NCI-H69 (cell line): ENCODE data around the gene TMPRSS11B.
"Not testable (repeated sequence)": the region's sequence is repeated elsewhere in the genome, so short reads cannot be mapped to it uniquely, and the experiment has no call there.

Experiments
- DNase-seq: peaks from one replicate; lab custom pipeline; 2025; lab: John Stamatoyannopoulos, UW

Gene TMPRSS11B

GRCh38 chr4:68218044-68218443 lies 27.4 kb downstream of the TMPRSS11B start:
- no peak for DNase-seq

DNA sequence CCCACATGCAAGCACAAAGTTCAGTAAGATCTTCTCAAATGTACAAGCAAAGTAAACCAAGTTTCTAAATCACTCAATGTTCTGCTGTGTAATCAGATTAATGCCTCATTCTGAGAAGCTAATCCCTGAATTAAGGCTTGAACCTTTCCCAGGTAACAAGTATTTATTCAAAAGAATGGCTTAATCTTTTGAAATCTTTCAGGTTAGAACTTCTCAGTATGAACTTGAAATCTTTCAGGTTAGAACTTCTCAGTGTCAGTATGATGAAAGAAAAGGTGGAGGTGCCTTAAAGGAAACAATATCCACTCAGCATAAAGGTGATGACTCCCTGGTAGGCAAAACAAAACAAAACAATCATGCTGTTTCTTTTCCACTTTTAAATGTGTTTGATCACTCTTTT lies 29.0 kb downstream of the TMPRSS11B start:
- no peak for DNase-seq

GRCh38 chr4:68209003-68209402 lies 36.5 kb downstream of the TMPRSS11B start:
- no peak for DNase-seq

DNA sequence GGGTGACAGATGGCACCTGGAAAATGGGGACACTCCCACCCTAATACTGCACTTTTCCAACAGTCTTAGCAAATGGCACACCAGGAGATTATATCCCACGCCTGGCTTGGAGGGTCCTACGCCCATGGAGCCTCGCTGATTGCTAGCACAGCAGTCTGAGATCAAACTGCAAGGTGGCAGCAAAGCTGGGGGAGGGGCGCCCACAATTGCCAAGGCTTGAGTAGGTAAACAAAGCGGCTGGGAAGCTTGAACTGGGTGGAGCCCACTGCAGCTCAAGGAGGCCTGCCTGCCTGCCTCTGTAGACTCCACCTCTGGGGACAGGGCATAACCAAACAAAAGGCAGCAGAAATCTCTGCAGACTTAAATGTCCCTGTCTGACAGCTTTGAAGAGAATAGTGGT lies 51.2 kb downstream of the TMPRSS11B start:
- not testable (repeated sequence) for DNase-seq

DNA sequence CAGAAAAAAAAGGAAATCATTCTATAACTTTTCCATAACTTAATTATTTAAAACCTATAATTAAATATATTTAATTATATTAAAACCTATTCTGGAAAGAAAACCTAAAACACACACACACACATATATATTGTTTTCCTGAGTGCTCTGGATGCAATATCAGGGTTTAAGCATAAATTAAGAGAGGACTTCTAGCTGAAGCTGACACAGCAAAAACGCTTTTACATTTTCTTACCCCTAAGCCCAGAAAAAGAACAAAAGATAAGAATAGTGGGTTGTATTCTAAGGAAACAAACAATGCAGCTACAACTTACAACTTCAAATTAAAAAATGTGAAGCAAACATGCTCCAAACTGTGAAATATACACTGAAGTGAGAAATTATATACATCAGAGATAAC lies 52.3 kb downstream of the TMPRSS11B start:
- no peak for DNase-seq

DNA sequence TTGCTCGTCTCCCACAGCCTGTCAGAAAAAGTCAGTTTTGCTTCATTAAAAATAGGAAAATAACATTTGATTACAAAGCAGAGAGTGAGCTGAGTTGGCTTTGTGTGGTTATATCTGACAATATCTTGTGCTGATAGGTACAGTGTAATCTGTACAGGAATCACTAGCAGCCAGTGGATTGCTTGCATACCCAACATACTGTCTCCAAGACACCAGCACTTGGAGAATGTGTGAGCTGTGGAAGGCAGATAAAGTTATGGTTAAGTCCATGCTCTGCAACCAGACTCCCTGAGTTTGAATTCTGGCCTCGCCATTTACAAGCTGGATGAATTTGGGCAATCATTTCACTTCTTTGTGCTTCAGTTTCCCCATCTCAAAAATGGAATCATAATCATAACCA lies 58.3 kb downstream of the TMPRSS11B start:
- no peak for DNase-seq

DNA sequence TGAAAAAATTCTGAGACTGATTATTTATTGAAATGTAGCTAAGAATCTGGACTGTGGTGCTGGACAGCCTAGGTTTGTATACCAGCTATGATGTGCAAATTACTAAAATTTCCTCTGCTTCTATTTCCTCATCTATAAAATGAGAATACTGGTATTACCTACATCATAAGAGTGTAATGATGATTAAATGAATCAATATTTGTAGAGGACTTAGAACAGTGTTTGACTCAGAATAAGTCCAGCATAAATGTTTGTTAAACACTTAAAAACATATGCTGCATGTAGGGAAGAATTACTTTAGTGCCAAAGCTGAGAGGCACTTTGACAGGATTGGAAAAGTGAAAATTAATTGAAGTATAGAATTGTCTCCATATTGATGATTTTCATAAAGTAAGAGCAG lies 60.6 kb downstream of the TMPRSS11B start:
- DNase-seq: no peak

GRCh38 chr4:68183417-68183816 lies 62.1 kb downstream of the TMPRSS11B start:
- no peak for DNase-seq

GRCh38 chr4:68182382-68182820 lies 63.1 kb downstream of the TMPRSS11B start:
- no peak for DNase-seq

DNA sequence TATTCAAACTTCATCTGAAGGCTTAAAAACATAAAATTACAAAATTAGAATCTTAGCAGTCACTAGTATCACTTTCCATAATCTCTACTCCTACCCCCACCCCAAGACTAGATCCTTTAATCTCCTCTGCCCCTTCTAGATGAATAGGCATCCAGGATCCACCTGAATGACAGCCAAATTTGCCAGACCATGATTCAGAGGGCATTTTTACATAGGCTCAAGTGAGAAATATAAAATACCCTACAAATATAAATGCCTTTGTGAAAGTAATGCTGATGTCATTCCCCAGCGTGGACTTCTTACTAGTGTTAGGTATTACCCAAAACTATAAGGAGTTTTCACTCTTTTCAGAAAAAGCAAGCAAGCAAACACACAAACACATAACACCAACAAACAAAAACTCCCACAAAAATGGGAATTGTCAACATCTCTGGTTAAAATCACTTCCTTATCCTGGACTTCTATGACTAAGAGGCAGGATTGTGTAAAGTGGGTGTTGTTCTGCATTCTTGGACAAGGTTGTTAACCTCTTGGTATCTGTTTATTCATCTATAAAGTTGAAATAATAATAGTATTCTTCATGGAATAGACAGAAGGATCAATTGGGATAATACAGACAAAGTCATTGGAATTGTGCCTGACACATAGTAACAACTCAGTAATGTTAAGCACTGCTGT lies 64.5 kb downstream of the TMPRSS11B start:
- DNase-seq: no peak

DNA sequence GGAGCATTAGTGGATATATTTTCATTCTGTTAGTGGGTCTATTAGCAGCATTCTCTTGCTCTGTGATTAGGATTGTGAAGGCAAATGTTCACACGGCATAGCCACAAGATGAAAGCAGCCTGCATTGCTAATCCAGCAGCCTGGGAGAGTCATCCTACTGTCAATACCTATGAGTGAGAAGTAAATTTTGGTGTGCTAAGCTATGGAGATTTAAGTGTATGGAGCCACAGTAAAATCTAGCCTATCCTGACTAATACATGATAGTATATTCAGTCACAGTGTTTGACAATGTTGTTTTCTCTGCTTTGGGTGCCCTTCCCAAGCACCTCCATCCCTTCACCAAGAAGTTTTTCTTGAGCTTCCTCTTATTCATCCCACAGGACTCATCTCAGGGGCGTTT lies 68.6 kb downstream of the TMPRSS11B start:
- no peak for DNase-seq
